HG02588 (cell line): ENCODE measurements around the gene VWA5A.
"Not testable (repeated sequence)": the region's sequence is repeated elsewhere in the genome, so short reads cannot be mapped to it uniquely, and the experiment has no call there.

ENCODE experiments used
- ATAC-seq: cut with Tn5 transposase; IDR thresholded peaks from one replicate; pipeline ENCODE4 v1.9.1; 2021; ENCODE audit warnings: mild to moderate bottlenecking, moderate library complexity; ENCODE audit not compliant: unreplicated experiment

The VWA5A gene

GRCh38 chr11:124167826-124168231, 52.6 kb downstream of the VWA5A start:
- no peak for ATAC-seq

- no peak for ATAC-seq
Observed at GRCh38 chr11:124168796-124169195, 53.5 kb downstream of the VWA5A start.

- ATAC-seq: not testable (repeated sequence)
Observed at GRCh38 chr11:124170315-124170714, 55.1 kb downstream of the VWA5A start.

GRCh38 chr11:124170801-124171586, 55.7 kb downstream of the VWA5A start:
- ATAC-seq: no peak

GRCh38 chr11:124172101-124172500, 56.9 kb downstream of the VWA5A start:
- no peak for ATAC-seq

- no peak for ATAC-seq
Observed at GRCh38 chr11:124172599-124172998, 57.3 kb downstream of the VWA5A start.

- no peak for ATAC-seq
Observed at GRCh38 chr11:124174001-124174583, 58.8 kb downstream of the VWA5A start.

GRCh38 chr11:124176925-124177715, 61.9 kb downstream of the VWA5A start:
- ATAC-seq: peak; percentile 66

GRCh38 chr11:124179310-124179709, 64.1 kb downstream of the VWA5A start:
- no peak for ATAC-seq

GRCh38 chr11:124183068-124183467, 67.8 kb downstream of the VWA5A start, which contains the start of gene OR10D3:
TSS of gene OR10D3 (plus strand) at chr11:124183345. CDS start at chr11:124185270, 1,925 bp downstream.
- ATAC-seq: no peak

GRCh38 chr11:124190298-124191139, 75.3 kb downstream of the VWA5A start:
- no peak for ATAC-seq

GRCh38 chr11:124193221-124194010, 78.2 kb downstream of the VWA5A start:
- peak; percentile 50 for ATAC-seq

GRCh38 chr11:124194293-124195188, 79.3 kb downstream of the VWA5A start:
- ATAC-seq: no peak

GRCh38 chr11:124195189-124195734, 80.0 kb downstream of the VWA5A start:
- ATAC-seq: peak; percentile 68
